ENCODE data around the gene NUDT1. TPM values are rescaled to one million over a fixed set of nuclear protein-coding genes. Genes with fewer than 3 reads are reported as not detected.

The NUDT1 gene
- total and polyA plus RNA-seq, 2 experiments from 2014 or later = 47.7 to 61.0 TPM

DNA sequence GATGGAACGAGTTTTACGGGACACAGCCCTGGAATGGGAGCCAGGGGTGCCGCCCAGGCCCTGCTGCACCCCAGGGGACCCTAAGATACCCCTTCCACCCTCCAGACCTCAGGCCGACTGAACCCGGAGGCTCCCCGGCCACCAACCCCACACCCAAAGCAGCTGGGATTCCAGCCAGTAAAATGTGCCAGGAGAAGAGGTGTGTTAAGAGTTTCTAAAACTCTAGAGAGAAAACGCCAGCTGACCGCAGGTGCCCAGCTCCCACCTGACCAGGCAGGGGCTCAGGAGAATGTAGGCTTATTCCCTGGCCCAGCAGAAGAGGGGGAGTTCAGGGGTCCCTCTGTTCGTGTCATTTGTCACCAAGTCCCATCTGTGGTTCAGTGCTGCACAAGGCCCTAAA lies 17.5 kb downstream of the NUDT1 start:
- no peak for DNase-seq
- H3K36me3 ChIP-seq (ENCODE audit: low read depth) = no peaks in the 10 kb centered on the region
- no peak overlapping the region for H3K4me2 ChIP-seq (ENCODE audit: unreplicated experiment)
- H3F3A ChIP-seq (ENCODE audit: insufficient read depth) = no peaks in the 10 kb centered on the region
- no peaks in the 10 kb centered on the region for H3K9me2 ChIP-seq (ENCODE audit: insufficient read depth)
- 81 to 87% methylated on average over 9 of the region's 9 CpGs for WGBS, 2 experiments (ENCODE audit: low coverage in 1 of 2, low lambda C conversion rate in 2 of 2, missing lambda C conversion rate in 2 of 2)
- no peaks in the 10 kb centered on the region for H3K27me3 ChIP-seq (replicated peaks; ENCODE audit: insufficient read depth)
- H3K27ac ChIP-seq = no peak overlapping the region
- H3K79me2 ChIP-seq (ENCODE audit: insufficient read depth) = no peaks in the 10 kb centered on the region
- no peaks in the 10 kb centered on the region for H4K20me1 ChIP-seq (ENCODE audit: insufficient read depth)
- no peaks in the 10 kb centered on the region for H3K9me3 ChIP-seq (ENCODE audit: low read depth)
- TF ChIP-seq EZH2phosphoT487 (IDR thresholded peaks at IDR 0.05; ENCODE audit: insufficient read depth, low read depth) (no peak), EZH2 (IDR thresholded peaks at IDR 0.05; ENCODE audit: insufficient read depth, poor library complexity, severe bottlenecking) (no peak)
- H3K4me3 ChIP-seq = no peak overlapping the region
- no peak overlapping the region for H2AFZ ChIP-seq
- in situ Hi-C loops (cut with MboI) = no loop called here
- H3K4me1 ChIP-seq (ENCODE audit: insufficient read depth) = no peaks in the 10 kb centered on the region
- no peak overlapping the region for H3K9ac ChIP-seq

DNA sequence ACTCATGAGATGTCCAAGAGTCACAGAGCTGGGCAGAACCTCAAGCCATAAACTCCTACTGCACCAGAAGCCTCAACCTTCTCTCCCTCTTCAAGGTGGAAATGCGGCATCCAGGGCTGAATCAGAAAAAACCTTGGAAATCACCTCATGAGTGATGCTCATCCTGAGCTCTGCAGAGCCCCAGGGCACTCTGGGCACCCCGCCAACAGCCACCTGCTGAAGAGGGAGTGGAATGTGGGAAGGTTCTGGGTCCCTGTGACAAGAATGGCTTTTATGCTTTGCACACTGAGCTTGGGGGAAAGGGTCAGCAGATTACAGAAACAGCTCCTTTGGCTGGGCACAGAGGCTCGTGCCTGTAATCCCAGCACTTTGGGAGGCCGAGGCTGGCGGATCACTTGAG lies 18.8 kb downstream of the NUDT1 start:
- no peak for DNase-seq

GRCh38 chr7:2261611-2262010 lies 19.6 kb downstream of the NUDT1 start:
- peaks cover 2% of the 10 kb centered on the region for H3K4me1 ChIP-seq (ENCODE audit: insufficient read depth)

More for the DNA sequence above, 18.8 kb downstream of the NUDT1 start:
- Histone ChIP-seq H4K20me1 (ENCODE audit: insufficient read depth) (no peaks in the 10 kb centered on the region), H3K9me2 (ENCODE audit: insufficient read depth) (no peaks in the 10 kb centered on the region), H3K79me2 (ENCODE audit: insufficient read depth) (no peaks in the 10 kb centered on the region), H3K4me2 (ENCODE audit: unreplicated experiment) (no peak overlapping the region), H3K27me3 (replicated peaks; ENCODE audit: insufficient read depth) (no peaks in the 10 kb centered on the region), H3K36me3 (ENCODE audit: low read depth) (no peaks in the 10 kb centered on the region), H2AFZ (no peak overlapping the region), H3F3A (ENCODE audit: insufficient read depth) (no peaks in the 10 kb centered on the region), H3K27ac (no peak overlapping the region), H3K9ac (no peak overlapping the region), H3K9me3 (ENCODE audit: low read depth) (no peaks in the 10 kb centered on the region), H3K4me3 (no peak overlapping the region), H3K4me1 (ENCODE audit: insufficient read depth) (no peaks in the 10 kb centered on the region)
- in situ Hi-C loops (cut with MboI) = no loop called here
- TF ChIP-seq EZH2phosphoT487 (IDR thresholded peaks at IDR 0.05; ENCODE audit: insufficient read depth, low read depth) = no peak
- no peak for TF ChIP-seq EZH2 (IDR thresholded peaks at IDR 0.05; ENCODE audit: insufficient read depth, poor library complexity, severe bottlenecking)
- 95 to 98% methylated on average over 5 of the region's 5 CpGs for WGBS, 2 experiments (ENCODE audit: low coverage in 1 of 2, low lambda C conversion rate in 2 of 2, missing lambda C conversion rate in 2 of 2)

GRCh38 chr7:2263176-2263575 lies 21.1 kb downstream of the NUDT1 start:
- Histone ChIP-seq H3K36me3 (ENCODE audit: low read depth) (no peaks in the 10 kb centered on the region), H3K9me2 (ENCODE audit: insufficient read depth) (no peaks in the 10 kb centered on the region), H3K9ac (no peak overlapping the region), H2AFZ (no peak overlapping the region), H3K4me3 (no peak overlapping the region), H3K79me2 (ENCODE audit: insufficient read depth) (no peaks in the 10 kb centered on the region), H3K27me3 (replicated peaks; ENCODE audit: insufficient read depth) (no peaks in the 10 kb centered on the region), H3K4me1 (ENCODE audit: insufficient read depth) (peaks cover 6% of the 10 kb centered on the region), H3K9me3 (ENCODE audit: low read depth) (no peaks in the 10 kb centered on the region), H3F3A (ENCODE audit: insufficient read depth) (no peaks in the 10 kb centered on the region), H3K4me2 (ENCODE audit: unreplicated experiment) (no peak overlapping the region), H4K20me1 (ENCODE audit: insufficient read depth) (no peaks in the 10 kb centered on the region), H3K27ac (no peak overlapping the region)
- WGBS, 2 experiments (ENCODE audit: low coverage in 1 of 2, low lambda C conversion rate in 2 of 2, missing lambda C conversion rate in 2 of 2) = 93 to 95% methylated on average over 15 to 18 of the region's 18 CpGs
- TF ChIP-seq EZH2 (IDR thresholded peaks at IDR 0.05; ENCODE audit: insufficient read depth, poor library complexity, severe bottlenecking) (no peak), EZH2phosphoT487 (IDR thresholded peaks at IDR 0.05; ENCODE audit: insufficient read depth, low read depth) (no peak)
- no peak for DNase-seq
- in situ Hi-C loops (cut with MboI) = no loop called here

More at GRCh38 chr7:2261611-2262010, 19.6 kb downstream of the NUDT1 start:
- H3F3A ChIP-seq (ENCODE audit: insufficient read depth) = no peaks in the 10 kb centered on the region
- H3K9me3 ChIP-seq (ENCODE audit: low read depth) = no peaks in the 10 kb centered on the region
- H3K9ac ChIP-seq = no peak overlapping the region
- no peaks in the 10 kb centered on the region for H3K27me3 ChIP-seq (replicated peaks; ENCODE audit: insufficient read depth)
- 86 to 90% methylated on average over 14 of the region's 14 CpGs for WGBS, 2 experiments (ENCODE audit: low coverage in 1 of 2, low lambda C conversion rate in 2 of 2, missing lambda C conversion rate in 2 of 2)
- TF ChIP-seq EZH2 (IDR thresholded peaks at IDR 0.05; ENCODE audit: insufficient read depth, poor library complexity, severe bottlenecking) (no peak), EZH2phosphoT487 (IDR thresholded peaks at IDR 0.05; ENCODE audit: insufficient read depth, low read depth) (no peak)
- H3K4me2 ChIP-seq (ENCODE audit: unreplicated experiment) = no peak overlapping the region
- no peaks in the 10 kb centered on the region for H4K20me1 ChIP-seq (ENCODE audit: insufficient read depth)
- H2AFZ ChIP-seq = no peak overlapping the region
- no peaks in the 10 kb centered on the region for H3K36me3 ChIP-seq (ENCODE audit: low read depth)
- no peak overlapping the region for H3K27ac ChIP-seq
- no peak overlapping the region for H3K4me3 ChIP-seq
- in situ Hi-C loops (cut with MboI) = no loop called here
- DNase-seq = no peak
- no peaks in the 10 kb centered on the region for H3K9me2 ChIP-seq (ENCODE audit: insufficient read depth)
- H3K79me2 ChIP-seq (ENCODE audit: insufficient read depth) = no peaks in the 10 kb centered on the region

DNA sequence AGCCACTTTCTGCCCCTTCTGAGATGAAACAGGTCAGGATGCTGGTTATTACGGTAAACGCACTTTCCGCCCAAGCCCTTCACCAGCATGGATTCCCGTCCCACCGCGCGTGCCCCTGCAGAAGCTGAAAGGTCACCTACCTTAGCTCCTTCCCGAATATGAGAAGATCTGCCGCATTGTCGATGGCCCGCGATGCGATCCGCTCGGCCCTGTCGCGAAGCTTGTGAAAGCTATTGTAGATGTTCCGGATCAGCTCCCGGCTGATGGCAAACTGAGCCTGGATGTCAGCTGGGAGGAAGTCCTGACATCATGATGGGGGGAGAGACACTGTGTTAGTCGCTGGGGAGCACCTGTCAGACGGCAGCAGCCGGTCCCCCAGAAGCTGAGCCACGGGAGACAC lies 22.1 kb downstream of the NUDT1 start:
- TF ChIP-seq EZH2phosphoT487 (IDR thresholded peaks at IDR 0.05; ENCODE audit: insufficient read depth, low read depth) = no peak
- TF ChIP-seq EZH2 (IDR thresholded peaks at IDR 0.05; ENCODE audit: insufficient read depth, poor library complexity, severe bottlenecking) = no peak
- in situ Hi-C loops (cut with MboI) = no loop called here
- H3K9me2 ChIP-seq (ENCODE audit: insufficient read depth) = no peaks in the 10 kb centered on the region

More for the DNA sequence above, 22.1 kb downstream of the NUDT1 start:
- Histone ChIP-seq H3K4me1 (ENCODE audit: insufficient read depth) (peaks cover 6% of the 10 kb centered on the region), H3K79me2 (ENCODE audit: insufficient read depth) (no peaks in the 10 kb centered on the region), H3K4me2 (ENCODE audit: unreplicated experiment) (no peak overlapping the region), H2AFZ (no peak overlapping the region), H3K27me3 (replicated peaks; ENCODE audit: insufficient read depth) (no peaks in the 10 kb centered on the region), H3K4me3 (no peak overlapping the region), H3K36me3 (ENCODE audit: low read depth) (no peaks in the 10 kb centered on the region), H4K20me1 (ENCODE audit: insufficient read depth) (no peaks in the 10 kb centered on the region), H3K27ac (no peak overlapping the region), H3F3A (ENCODE audit: insufficient read depth) (no peaks in the 10 kb centered on the region), H3K9me3 (ENCODE audit: low read depth) (no peaks in the 10 kb centered on the region), H3K9ac (no peak overlapping the region)
- WGBS, 2 experiments (ENCODE audit: low coverage in 1 of 2, low lambda C conversion rate in 2 of 2, missing lambda C conversion rate in 2 of 2) = 96 to 97% methylated on average over 23 of the region's 23 CpGs
- DNase-seq = no peak
